Common myeloid progenitor, CD34-positive (primary cell): ENCODE measurements around the gene SCGB3A1.

Experiments used
- CTCF ChIA-PET: fragments of 350-600 bp; sonication (Branson Sonifier 250); formaldehyde crosslinking; loops from one replicate; lab custom pipeline; 2021; ENCODE audit warnings: antibody characterized with exemption; lab: Charles Lee
- POLR2A ChIA-PET: fragments of 350-600 bp; sonication (Branson Sonifier 250); formaldehyde crosslinking; loops from one replicate; lab custom pipeline; 2021; ENCODE audit warnings: antibody characterized with exemption; lab: Charles Lee
- DNase-seq, 3 donors: peaks; one replicate each; pipeline versions ENCODE4 v3.0.0 to v3.0.0-alpha.2; 2013
- H3K27ac ChIP-seq, 2 experiments: 1 replicate in 1 of 2; 2 replicates in 1 of 2; pipeline ENCODE4 v1.7.0; 2013; ENCODE audit warnings: inconsistent platforms in 2 of 2, low read length in 2 of 2, mild to moderate bottlenecking in 2 of 2, low read depth in 1 of 2, moderate library complexity in 1 of 2; ENCODE audit not compliant: severe bottlenecking in 2 of 2, insufficient read depth in 1 of 2, poor library complexity in 1 of 2
- H3K27me3 ChIP-seq, 5 experiments: replicated peaks in 2 of 5; 1 replicate in 3 of 5; 2 replicates in 2 of 5; pipeline versions ENCODE4 v1.6.1 to v1.7.0; 2013; ENCODE audit warnings: low read length in 4 of 5, mild to moderate bottlenecking in 2 of 5, moderate library complexity in 2 of 5, inconsistent platforms in 1 of 5; ENCODE audit not compliant: insufficient read depth in 5 of 5, control insufficient read depth in 4 of 5
- H3K36me3 ChIP-seq, 4 experiments: 1 replicate in 2 of 4; 2 replicates in 2 of 4; pipeline versions ENCODE4 v1.6.1 to v1.7.0; 2013; ENCODE audit warnings: low read length in 3 of 4, control low read depth in 1 of 4, mild to moderate bottlenecking in 1 of 4; ENCODE audit not compliant: control insufficient read depth in 4 of 4, insufficient read depth in 4 of 4
- H3K4me1 ChIP-seq, 4 experiments: 1 replicate in 3 of 4; 2 replicates in 1 of 4; pipeline versions ENCODE4 v1.6.1 to v1.7.1; 2013; ENCODE audit warnings: low read length in 3 of 4, mild to moderate bottlenecking in 3 of 4, control low read depth in 1 of 4, inconsistent platforms in 1 of 4, moderate library complexity in 1 of 4; ENCODE audit not compliant: control insufficient read depth in 4 of 4, insufficient read depth in 4 of 4; ENCODE audit errors: control extremely low read depth in 1 of 4
- H3K4me3 ChIP-seq, 7 experiments: 1 replicate in 4 of 7; 2 replicates in 3 of 7; pipeline versions ENCODE4 v1.5.1 to v1.7.0; 2013; ENCODE audit warnings: mild to moderate bottlenecking in 7 of 7, low read length in 6 of 7, moderate library complexity in 6 of 7, inconsistent platforms in 2 of 7, low read depth in 2 of 7, control low read depth in 1 of 7; ENCODE audit not compliant: insufficient read depth in 4 of 7, control insufficient read depth in 1 of 7; ENCODE audit errors: extremely low read depth in 1 of 7
- H3K9me3 ChIP-seq, 5 experiments: 1 replicate in 4 of 5; 2 replicates in 1 of 5; pipeline versions ENCODE4 v1.6.1 to v1.7.1; 2013; ENCODE audit warnings: low read length in 4 of 5, mild to moderate bottlenecking in 2 of 5, inconsistent platforms in 1 of 5, low read depth in 1 of 5, moderate library complexity in 1 of 5; ENCODE audit not compliant: control insufficient read depth in 4 of 5, insufficient read depth in 2 of 5; ENCODE audit errors: control extremely low read depth in 1 of 5
- WGBS: methylation state at CpG from one replicate; pipeline ENCODE4 v1.1.5; 2013; ENCODE audit not compliant: insufficient coverage; 5-methylcytosine and 5-hydroxymethylcytosine counted together

The SCGB3A1 gene

DNA sequence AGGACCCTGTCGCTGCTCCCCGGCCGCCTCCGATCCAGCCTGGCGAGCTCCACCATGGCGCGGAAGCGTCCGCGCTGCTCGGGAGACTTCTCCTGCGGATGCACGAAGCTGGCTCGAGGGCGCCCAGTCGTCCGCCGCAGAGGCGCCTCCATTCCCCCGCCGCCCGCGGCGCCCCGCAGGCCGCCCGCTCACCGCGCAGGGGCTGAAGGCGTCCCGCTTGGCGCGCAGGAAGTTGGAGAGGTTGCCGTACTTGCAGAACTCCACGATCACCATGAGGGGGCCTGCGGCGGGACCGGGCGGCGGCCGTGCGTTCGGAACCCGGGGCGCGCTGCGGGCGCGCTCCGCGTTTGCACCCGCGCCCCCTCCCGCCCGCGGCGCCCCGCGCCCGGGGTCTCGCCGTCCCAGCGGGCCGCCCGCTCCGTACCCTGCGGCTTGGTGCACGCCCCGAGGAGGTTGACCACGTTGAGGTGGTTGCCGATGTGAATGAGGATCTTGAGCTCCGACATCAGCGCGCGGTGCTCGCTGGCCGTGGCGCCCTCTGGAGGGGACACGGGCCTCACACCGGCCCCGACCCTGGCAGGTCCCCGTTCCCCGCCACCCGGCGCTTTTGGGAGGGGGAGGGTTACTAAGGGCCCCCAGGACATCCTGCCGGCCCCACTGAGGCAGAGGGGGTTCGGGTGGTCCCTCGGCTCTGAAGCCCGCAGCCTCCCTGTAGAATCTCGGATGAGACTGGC, 27.7 kb upstream of the SCGB3A1 start:
- H3K4me3 ChIP-seq: peak overlapping the region in 5 of 7 experiments; percentile 24 to 57 (median 50)

DNA sequence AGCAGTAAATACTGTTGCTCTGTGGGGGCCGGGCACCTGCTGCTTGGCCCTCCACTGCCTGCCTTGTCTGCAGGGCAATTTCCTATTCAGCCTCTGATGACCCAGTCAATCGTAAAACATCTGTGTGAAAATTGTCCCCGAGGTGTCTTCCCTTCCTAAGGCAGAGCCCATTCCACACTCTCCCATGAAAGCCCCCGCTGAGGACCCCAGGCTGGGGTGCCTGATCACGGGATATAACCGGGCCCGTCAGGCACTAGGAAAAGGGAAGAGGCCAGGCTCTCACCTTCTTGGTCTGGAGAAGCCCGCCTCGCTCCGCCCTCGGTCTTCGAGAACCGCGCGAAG, 27.2 kb upstream of the SCGB3A1 start:
- no peak overlapping the region for H3K27ac ChIP-seq
- no peaks in the 10 kb centered on the region for H3K9me3 ChIP-seq
- H3K36me3 ChIP-seq: no peaks in the 10 kb centered on the region
- DNase-seq: no peak
- 46% methylated on average over 15 of the region's 15 CpGs for WGBS
- peak overlapping the region in 5 of 7 experiments; percentile 24 to 57 (median 50) for H3K4me3 ChIP-seq
- ChIA-PET POLR2A (no interaction called here), CTCF (interaction anchor here (1.1 kb wide), 2 partner anchors 13 to 15 kb away, joined by 3 to 5 read pairs; no protein-coding TSS in a partner anchor)
- H3K4me1 ChIP-seq: peaks cover 0 to 8% (median 4%) of the 10 kb centered on the region in 4 experiments
- H3K27me3 ChIP-seq: peaks cover 0 to 9% (median 2%) of the 10 kb centered on the region in 5 experiments

More for the DNA sequence above, 27.7 kb upstream of the SCGB3A1 start:
- peak; percentile 40 to 62 (median 59) for DNase-seq
- CTCF ChIA-PET: interaction anchor here (1.1 kb wide), 2 partner anchors 13 to 15 kb away, joined by 3 to 5 read pairs; no protein-coding TSS in a partner anchor
- POLR2A ChIA-PET: no interaction called here
- Histone ChIP-seq H3K4me1 (peaks cover 0 to 11% (median 5%) of the 10 kb centered on the region in 4 experiments), H3K9me3 (no peaks in the 10 kb centered on the region), H3K27me3 (peaks cover 0 to 9% (median 2%) of the 10 kb centered on the region in 5 experiments), H3K27ac (no peak overlapping the region), H3K36me3 (no peaks in the 10 kb centered on the region)
- 51% methylated on average over 81 of the region's 90 CpGs for WGBS

DNA sequence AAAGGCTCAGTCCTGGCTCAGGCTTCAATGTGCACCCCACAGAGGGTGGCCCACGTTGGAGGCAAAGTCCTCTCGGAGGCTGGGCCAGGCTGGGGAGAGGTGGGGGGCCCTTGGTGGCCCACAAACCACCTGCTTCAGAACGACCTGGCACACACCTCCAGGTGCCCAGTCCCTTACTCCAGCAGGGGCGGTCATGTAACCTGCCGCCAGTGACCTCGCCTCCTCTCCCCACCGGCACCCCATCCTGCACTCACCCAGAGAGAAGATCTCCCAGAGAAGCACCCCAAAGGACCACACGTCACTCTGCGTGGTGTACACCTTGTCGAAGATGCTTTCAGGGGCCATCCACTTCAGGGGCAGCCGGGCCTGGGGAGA, 22.5 kb upstream of the SCGB3A1 start:
- Histone ChIP-seq H3K9me3 (no peaks in the 10 kb centered on the region), H3K27me3 (peaks cover 0 to 9% (median 0%) of the 10 kb centered on the region in 5 experiments), H3K36me3 (no peaks in the 10 kb centered on the region), H3K27ac (no peak overlapping the region), H3K4me1 (no peaks in the 10 kb centered on the region), H3K4me3 (no peak overlapping the region)
- WGBS: 93% methylated on average over 11 of the region's 11 CpGs
- POLR2A ChIA-PET: no interaction called here
- DNase-seq: no peak
- CTCF ChIA-PET: no interaction called here

DNA sequence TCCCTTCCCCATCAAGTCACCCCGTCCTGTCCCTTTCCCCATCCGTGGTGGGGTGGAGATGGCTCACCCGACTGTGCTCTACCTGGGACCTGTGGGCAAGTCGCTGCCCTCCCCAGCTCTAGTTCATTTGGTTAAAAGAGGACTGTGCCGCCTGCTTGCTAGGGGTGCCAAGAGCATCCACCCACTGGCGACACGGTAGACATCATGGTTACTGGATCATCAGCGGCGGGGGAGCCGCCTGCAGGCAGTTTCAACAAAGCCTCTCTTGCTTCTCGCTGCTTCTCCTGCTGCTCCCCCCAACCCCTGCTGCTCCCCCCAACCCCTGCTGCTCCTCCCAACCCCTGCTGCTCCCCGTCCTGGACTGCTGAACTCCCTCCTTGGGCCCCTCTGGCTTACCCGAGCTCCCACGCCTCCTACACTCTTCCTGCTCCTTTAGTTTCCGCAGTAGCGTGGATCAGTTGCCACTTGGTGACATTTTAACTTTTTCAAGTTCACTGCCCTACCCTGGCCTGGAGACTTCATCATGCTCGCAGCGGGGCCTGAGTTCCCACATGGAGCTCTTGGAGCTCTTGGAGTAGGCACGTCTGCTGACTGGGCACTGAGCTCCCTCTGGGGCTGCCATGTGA, 22.0 kb upstream of the SCGB3A1 start:
- POLR2A ChIA-PET: no interaction called here
- no peaks in the 10 kb centered on the region for H3K4me1 ChIP-seq
- H3K36me3 ChIP-seq: no peaks in the 10 kb centered on the region
- no peak overlapping the region for H3K27ac ChIP-seq
- no peak overlapping the region for H3K4me3 ChIP-seq
- no peak for DNase-seq
- CTCF ChIA-PET: no interaction called here
- H3K9me3 ChIP-seq: no peaks in the 10 kb centered on the region
- peaks cover 0 to 4% (median 0%) of the 10 kb centered on the region in 5 experiments for H3K27me3 ChIP-seq
- WGBS: 91% methylated on average over 15 of the region's 19 CpGs

DNA sequence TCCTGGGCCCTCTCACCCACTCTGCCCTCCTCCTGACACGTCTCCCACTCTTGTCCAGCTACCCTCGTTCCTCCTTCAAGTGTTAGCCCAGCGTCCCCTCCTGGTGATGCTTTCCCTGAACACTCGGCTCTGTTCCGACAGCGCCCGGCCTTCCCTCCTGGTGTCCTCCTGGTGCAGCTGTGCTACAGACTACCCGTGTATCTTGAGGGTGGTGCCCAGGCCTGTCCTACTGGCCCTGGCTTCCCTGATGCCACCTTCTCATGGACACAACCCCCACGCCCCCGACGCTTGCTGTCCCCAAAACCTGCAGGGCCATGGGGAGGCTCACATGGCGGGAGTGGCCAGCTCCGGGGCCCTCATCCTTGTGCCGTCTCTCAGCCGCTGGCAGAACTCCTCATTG, 21.4 kb upstream of the SCGB3A1 start:
- DNase-seq: no peak
- H3K4me1 ChIP-seq: no peaks in the 10 kb centered on the region
- ChIA-PET CTCF (no interaction called here), POLR2A (no interaction called here)
- H3K36me3 ChIP-seq: no peaks in the 10 kb centered on the region
- 93% methylated on average over 10 of the region's 15 CpGs for WGBS
- peaks cover 0 to 3% (median 0%) of the 10 kb centered on the region in 5 experiments for H3K27me3 ChIP-seq
- H3K9me3 ChIP-seq: no peaks in the 10 kb centered on the region
- no peak overlapping the region for H3K27ac ChIP-seq
- H3K4me3 ChIP-seq: no peak overlapping the region

DNA sequence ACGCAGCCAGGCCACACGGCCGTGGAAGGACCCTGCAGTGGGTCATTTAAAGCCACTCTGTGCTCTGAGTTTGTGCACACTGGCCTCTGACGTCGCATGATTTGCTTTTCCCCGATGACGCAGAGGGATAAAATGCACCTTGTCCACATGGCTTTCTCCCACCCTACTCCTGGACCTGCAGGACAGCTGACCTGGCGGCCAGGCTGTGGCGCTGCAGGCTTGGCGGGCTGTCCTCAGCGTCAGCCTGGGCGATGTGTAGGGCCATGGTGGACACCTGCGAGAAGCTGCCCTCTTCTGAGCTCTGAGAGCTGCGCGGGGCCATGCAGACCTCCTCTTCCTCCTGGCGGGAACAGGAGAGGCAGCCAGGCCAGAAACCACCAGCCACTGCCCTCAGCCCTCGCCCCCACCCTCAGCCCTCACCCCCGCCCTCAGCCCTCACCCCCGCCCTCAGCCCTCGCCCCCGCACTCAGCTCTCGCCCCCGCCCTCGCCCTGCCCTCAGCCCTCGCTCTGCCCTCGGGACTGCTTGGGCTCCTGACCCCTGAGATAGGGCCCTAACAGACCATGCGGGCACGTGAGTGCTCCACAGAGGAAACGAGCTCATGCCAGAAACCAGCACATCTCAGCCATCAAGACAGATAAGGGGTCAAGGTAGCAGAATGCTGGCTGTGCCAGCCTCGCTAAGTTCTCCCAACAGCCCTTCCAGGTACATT, 20.0 kb upstream of the SCGB3A1 start:
- ChIA-PET CTCF (interaction anchor here (0.9 to 1.6 kb wide), 2 partner anchors 8 to 12 kb away, joined by 3 to 4 read pairs; no protein-coding TSS in a partner anchor), POLR2A (no interaction called here)
- Histone ChIP-seq H3K36me3 (no peaks in the 10 kb centered on the region), H3K4me3 (no peak overlapping the region), H3K27me3 (no peaks in the 10 kb centered on the region), H3K4me1 (no peaks in the 10 kb centered on the region), H3K27ac (no peak overlapping the region), H3K9me3 (no peaks in the 10 kb centered on the region)
- DNase-seq: no peak
- WGBS: 95% methylated on average over 18 of the region's 30 CpGs
